GM12875 (cell line): ENCODE data around the gene PLS1.

Experiments used
- H3K4me3 ChIP-seq: one replicate; pipeline ENCODE4 v1.5.1; 2011; ENCODE audit warnings: low read depth, low read length, control low read depth
- TF ChIP-seq, protein P1 (sequence below): IDR thresholded peaks from 2 replicates; pipeline ENCODE4 v1.5.1; 2011; ENCODE audit warnings: low read depth, mild to moderate bottlenecking, control low read depth, inconsistent platforms, low read length, moderate library complexity, borderline replicate concordance; ENCODE audit not compliant: insufficient read depth

PLS1 gene

DNA sequence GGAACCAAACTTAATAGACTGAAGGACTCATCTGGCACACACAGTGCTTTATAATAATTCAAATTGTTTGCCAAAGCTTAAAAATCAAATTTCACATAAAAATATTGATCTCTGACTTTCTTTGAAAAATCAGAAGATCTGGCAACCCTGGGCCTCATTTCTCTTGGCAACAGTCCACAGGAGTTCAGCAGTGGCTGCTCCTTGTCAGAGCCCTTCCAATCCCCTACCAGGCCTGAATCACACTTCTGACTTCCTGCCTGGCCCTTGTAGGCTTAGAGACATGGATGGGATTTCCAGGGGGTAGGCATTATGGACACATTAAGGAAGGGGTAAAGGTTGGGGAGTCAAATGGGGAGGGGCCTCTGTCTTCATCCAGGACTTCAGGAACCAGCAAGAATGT lies 55.5 kb downstream of the PLS1 start:
- TF ChIP-seq, protein P1, sequence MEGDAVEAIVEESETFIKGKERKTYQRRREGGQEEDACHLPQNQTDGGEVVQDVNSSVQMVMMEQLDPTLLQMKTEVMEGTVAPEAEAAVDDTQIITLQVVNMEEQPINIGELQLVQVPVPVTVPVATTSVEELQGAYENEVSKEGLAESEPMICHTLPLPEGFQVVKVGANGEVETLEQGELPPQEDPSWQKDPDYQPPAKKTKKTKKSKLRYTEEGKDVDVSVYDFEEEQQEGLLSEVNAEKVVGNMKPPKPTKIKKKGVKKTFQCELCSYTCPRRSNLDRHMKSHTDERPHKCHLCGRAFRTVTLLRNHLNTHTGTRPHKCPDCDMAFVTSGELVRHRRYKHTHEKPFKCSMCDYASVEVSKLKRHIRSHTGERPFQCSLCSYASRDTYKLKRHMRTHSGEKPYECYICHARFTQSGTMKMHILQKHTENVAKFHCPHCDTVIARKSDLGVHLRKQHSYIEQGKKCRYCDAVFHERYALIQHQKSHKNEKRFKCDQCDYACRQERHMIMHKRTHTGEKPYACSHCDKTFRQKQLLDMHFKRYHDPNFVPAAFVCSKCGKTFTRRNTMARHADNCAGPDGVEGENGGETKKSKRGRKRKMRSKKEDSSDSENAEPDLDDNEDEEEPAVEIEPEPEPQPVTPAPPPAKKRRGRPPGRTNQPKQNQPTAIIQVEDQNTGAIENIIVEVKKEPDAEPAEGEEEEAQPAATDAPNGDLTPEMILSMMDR = no peak

DNA sequence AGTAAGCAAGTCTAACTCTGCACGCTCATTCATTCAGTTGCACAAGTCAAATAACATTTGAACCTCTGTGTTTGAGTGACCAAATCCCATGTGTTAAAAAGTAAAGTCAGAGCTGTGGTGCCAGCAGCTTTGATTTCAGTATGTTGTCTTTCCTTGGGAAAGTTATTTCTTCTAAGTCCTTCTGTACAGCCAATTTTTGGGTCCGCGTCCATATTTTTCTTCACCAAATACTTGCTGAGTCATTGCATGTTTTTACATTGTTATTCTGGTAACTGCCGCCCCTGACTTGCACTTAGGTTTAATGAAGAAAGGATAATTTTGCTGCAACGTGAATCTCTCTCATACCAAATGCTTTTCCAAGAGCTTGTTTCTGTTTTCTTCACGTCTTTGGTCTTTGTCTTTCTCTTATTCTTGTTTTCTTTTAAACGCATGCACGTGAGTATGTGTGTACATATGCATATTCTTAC lies 56.7 kb downstream of the PLS1 start:
- H3K4me3 ChIP-seq = no peak overlapping the region
- TF ChIP-seq, protein P1 = no peak

More for the DNA sequence above, 55.5 kb downstream of the PLS1 start:
- H3K4me3 ChIP-seq = no peak overlapping the region

DNA sequence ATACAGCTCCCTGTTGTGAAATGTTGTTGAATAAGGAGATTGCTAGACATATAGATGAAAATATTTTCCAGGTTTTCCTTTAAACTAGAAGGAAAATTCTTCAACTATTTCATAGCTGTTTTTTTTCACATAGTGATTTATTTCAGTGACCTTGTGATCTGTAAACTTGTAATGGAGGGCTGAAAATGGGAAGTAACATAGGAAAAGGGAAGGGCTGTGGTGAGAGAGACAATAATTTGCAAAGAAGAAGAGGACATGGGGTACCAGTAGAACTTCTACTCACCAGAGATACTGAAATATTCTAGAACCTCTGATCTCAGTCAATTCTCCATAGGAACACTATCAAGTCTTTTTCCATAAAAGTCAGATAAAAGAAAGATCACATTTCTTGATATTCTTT lies 60.4 kb downstream of the PLS1 start:
- H3K4me3 ChIP-seq = no peak overlapping the region
- TF ChIP-seq, protein P1 = no peak

DNA sequence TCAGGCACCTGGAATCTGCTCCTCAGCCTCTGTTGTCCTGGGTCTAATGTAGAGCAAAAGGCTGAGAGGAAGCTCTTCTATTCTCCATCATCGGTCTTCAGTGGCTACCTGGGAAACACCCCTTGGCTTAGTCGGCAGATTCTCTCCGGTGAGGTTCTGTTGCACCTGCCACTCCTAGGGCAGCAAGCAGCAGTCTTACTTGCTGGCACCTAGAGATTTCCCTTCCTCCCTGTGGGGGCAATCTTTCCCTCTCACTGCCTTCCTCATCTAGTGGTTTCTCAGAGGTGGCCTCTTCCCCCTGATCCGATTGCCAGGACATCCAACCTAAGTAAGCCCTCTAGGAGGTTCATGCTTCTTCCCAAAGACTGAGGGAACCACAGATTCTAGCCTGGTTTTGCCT lies 60.8 kb downstream of the PLS1 start:
- TF ChIP-seq, protein P1 = no peak
- H3K4me3 ChIP-seq = no peak overlapping the region

DNA sequence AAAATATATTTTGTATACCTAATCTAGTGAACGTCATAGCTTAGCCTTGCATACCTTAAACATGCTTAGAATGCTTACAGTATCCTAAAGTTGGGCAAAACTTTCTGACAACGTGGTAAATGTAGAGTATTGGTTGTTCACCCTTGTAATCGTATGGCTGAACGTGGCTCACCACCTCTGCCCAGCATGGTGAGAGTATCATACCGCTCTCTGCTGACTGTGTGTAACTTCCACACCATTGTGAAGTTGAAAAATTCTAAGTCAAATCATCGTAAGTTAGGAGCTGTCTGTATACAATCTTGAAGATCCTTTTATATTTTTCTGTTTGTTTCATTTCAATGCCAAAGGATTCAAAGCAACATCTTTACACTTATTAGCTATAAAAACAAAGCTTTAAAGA lies 64.2 kb downstream of the PLS1 start:
- TF ChIP-seq, protein P1 = no peak
- H3K4me3 ChIP-seq = no peak overlapping the region

DNA sequence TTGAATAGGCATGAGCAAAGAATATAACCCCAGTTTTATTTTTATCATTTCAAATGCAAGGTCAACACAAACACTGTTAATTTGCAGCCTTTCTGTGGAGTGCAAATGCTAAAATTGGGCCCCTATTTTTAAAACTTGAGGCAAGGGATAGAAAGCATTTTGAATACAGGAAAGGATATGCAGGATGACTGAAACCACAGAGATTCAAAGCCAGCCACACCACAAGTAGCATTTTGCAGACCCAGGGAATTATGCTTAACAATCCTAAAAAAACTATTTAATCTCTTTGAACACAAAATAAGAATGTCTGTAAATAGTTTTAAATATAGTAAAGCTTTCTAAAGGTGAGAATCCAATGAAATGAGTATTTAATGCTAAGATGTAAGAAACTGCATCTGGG lies 64.7 kb downstream of the PLS1 start:
- TF ChIP-seq, protein P1 = no peak
- H3K4me3 ChIP-seq = no peak overlapping the region

DNA sequence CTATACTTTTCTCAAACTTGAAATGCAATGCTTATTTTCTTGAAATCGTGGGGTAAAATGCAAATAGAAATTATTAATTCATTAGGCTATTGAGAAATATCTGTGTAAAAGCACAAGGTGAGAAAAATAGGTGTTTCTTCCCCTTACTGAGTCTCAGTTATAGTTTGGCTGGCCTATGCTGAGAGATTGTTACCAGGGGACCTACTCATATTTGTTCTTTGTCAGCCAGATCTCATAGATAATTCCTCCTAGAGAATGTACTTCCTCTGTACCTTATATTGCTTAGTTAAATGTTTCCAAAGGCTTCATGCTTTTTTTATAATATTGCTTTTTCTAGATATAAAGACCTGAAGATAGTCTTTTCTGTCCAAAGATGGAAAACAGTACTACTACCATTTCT lies 67.7 kb downstream of the PLS1 start:
- no peak overlapping the region for H3K4me3 ChIP-seq
- TF ChIP-seq, protein P1 = no peak
